K562 (cell line): ENCODE measurements around the gene PLAC8L1. TPM values are rescaled to one million over a fixed set of nuclear protein-coding genes. Genes with fewer than 3 reads are reported as not detected.
A peak's percentile ranks its signal among the peaks of the same experiment; 100 is the strongest.

ENCODE experiments used
- ATAC-seq: fragments of 200-7000 bp; cut with Tn5 transposase; 3 replicates; pipeline ENCODE4 v1.9.1; 2020; ENCODE audit warnings: moderate library complexity
- BruUV-seq: library from RNA; stranded (reverse); fragments of 400-500 nt; replicated peaks from 2 replicates; lab custom pipeline; 2021; lab: Mats Ljungman, UMichigan
- CTCF ChIA-PET: fragments of 300-600 bp; formaldehyde crosslinking; extraction: SDS; loops from one replicate; lab custom pipeline; 2021; ENCODE audit warnings: low intra/inter-chr PET ratio; lab: Yijun Ruan, JAX
- POLR2A ChIA-PET: fragments of 300-600, 350-650 bp; sonication (Branson Sonifier 250); formaldehyde crosslinking; extraction: SDS; loops from one replicate; lab custom pipeline; 2021; ENCODE audit warnings: antibody characterized with exemption, inconsistent platforms; lab: Yijun Ruan, JAX
- DNase-seq, 4 experiments: peaks; one replicate each; pipeline versions ENCODE4 v3.0.0 to v3.0.0-alpha.2; 2011 to 2018; ENCODE audit warnings: low spot score in 3 of 4, mixed read lengths in 3 of 4; ENCODE audit errors: extremely low read depth in 1 of 4
- FAIRE-seq: peaks from 2 replicates; lab custom pipeline; 2011; peaks lifted over from hg19 to GRCh38; lab: Jason Lieb, UNC
- H2AFZ ChIP-seq: 2 replicates; pipeline ENCODE4 v1.6.0; 2011; ENCODE audit warnings: low read depth, low read length, control low read depth, inconsistent platforms
- H3K27ac ChIP-seq: fragments of 200-600 bp; 3 replicates; pipeline ENCODE4 v1.8.0; 2011; ENCODE audit warnings: low read depth, mild to moderate bottlenecking, control low read depth, inconsistent platforms, low read length, moderate library complexity, mixed read lengths; ENCODE audit errors: extremely low read depth
- H3K27me3 ChIP-seq, 2 experiments: fragments of 300-600 bp in 1 of 2; 2 replicates in 1 of 2; 3 replicates in 1 of 2; pipeline versions ENCODE4 v1.6.0 to v1.8.0; 2011; ENCODE audit warnings: inconsistent platforms in 2 of 2, low read length in 2 of 2, mild to moderate bottlenecking in 1 of 2, mixed read lengths in 1 of 2, moderate library complexity in 1 of 2; ENCODE audit not compliant: control insufficient read depth in 2 of 2, insufficient read depth in 2 of 2
- H3K36me3 ChIP-seq: fragments of 300-600 bp; 3 replicates; pipeline ENCODE4 v1.8.0; 2011; ENCODE audit warnings: mild to moderate bottlenecking, low read length, inconsistent platforms; ENCODE audit not compliant: control insufficient read depth, insufficient read depth
- H3K4me1 ChIP-seq, 2 experiments: fragments of 200-600 bp in 1 of 2; replicated peaks in 1 of 2; 2 replicates in 1 of 2; 3 replicates in 1 of 2; pipeline versions ENCODE4 v1.5.1 to v1.8.0; 2011; ENCODE audit warnings: inconsistent platforms in 2 of 2, low read length in 2 of 2, mild to moderate bottlenecking in 1 of 2, mixed read lengths in 1 of 2, moderate library complexity in 1 of 2; ENCODE audit not compliant: control insufficient read depth in 2 of 2, insufficient read depth in 2 of 2
- H3K4me2 ChIP-seq: 2 replicates; pipeline ENCODE4 v1.6.1; 2011; ENCODE audit warnings: low read length, control low read depth, inconsistent platforms, mixed read lengths; ENCODE audit not compliant: insufficient read depth
- H3K4me3 ChIP-seq: fragments of 200-600 bp; sonication (generic), shearing (Covaris generic); 2 replicates; pipeline ENCODE4 v1.5.1; 2016; ENCODE audit warnings: control low read depth, inconsistent platforms
- H3K79me2 ChIP-seq: fragments of 200-600 bp; 3 replicates; pipeline ENCODE4 v1.8.0; 2011; ENCODE audit warnings: low read length, inconsistent platforms; ENCODE audit not compliant: control insufficient read depth, insufficient read depth
- H3K9ac ChIP-seq, 2 experiments: 2 replicates each; pipeline versions ENCODE4 v1.6.0 to v1.6.1; 2011; ENCODE audit warnings: low read depth in 2 of 2, low read length in 2 of 2, control low read depth in 1 of 2, inconsistent platforms in 1 of 2, mild to moderate bottlenecking in 1 of 2, mixed read lengths in 1 of 2; ENCODE audit not compliant: insufficient read depth in 1 of 2
- H3K9me1 ChIP-seq: one replicate; pipeline ENCODE4 v1.6.0; 2011; ENCODE audit warnings: inconsistent platforms, mild to moderate bottlenecking, low read length, moderate library complexity; ENCODE audit not compliant: control insufficient read depth, insufficient read depth
- H3K9me3 ChIP-seq: replicated peaks from 2 replicates; pipeline ENCODE4 v1.5.1; 2011; ENCODE audit warnings: low read depth, low read length, inconsistent platforms; ENCODE audit not compliant: control insufficient read depth, insufficient read depth
- H4K20me1 ChIP-seq: replicated peaks from 2 replicates; pipeline ENCODE4 v1.6.1; 2011; ENCODE audit warnings: low read length, inconsistent platforms, mixed read lengths; ENCODE audit not compliant: control insufficient read depth, insufficient read depth
- ARID1B ChIP-seq: fragments of 450-650 bp; IDR thresholded peaks from 2 replicates; pipeline ENCODE4 v1.6.1; 2016; ENCODE audit warnings: antibody characterized with exemption, mild to moderate bottlenecking, inconsistent platforms
- ARID3A ChIP-seq: IDR thresholded peaks from 2 replicates; pipeline ENCODE4 v1.6.1; 2012; ENCODE audit warnings: low read depth, low read length, improper control_type of control experiment, borderline replicate concordance
- ATF2 ChIP-seq: sonication (generic); formaldehyde crosslinking; IDR thresholded peaks from 2 replicates; pipeline ENCODE4 v1.8.1; 2022; ENCODE audit warnings: missing genetic modification reagents
- C11orf30 ChIP-seq: fragments of 450-650 bp; IDR thresholded peaks from 2 replicates; pipeline ENCODE4 v1.6.1; 2016; ENCODE audit warnings: low read depth, mild to moderate bottlenecking
- CTBP1 ChIP-seq: fragments of 450-650 bp; IDR thresholded peaks from 2 replicates; pipeline ENCODE4 v1.6.1; 2016; ENCODE audit warnings: borderline replicate concordance
- GTF2F1 ChIP-seq: IDR thresholded peaks from 2 replicates; pipeline ENCODE4 v1.6.1; 2011; ENCODE audit warnings: low read depth, low read length, improper control_type of control experiment
- GTF3C2 ChIP-seq: IDR thresholded peaks from 3 replicates; pipeline ENCODE4 v1.6.1; 2011; ENCODE audit warnings: borderline replicate concordance, mild to moderate bottlenecking, moderate library complexity; ENCODE audit not compliant: insufficient read length; ENCODE audit errors: extremely low read depth
- JUNB ChIP-seq: fragments of 450-650 bp; formaldehyde crosslinking; conservative IDR thresholded peaks from 2 replicates; pipeline ENCODE4 v1.4.0; 2020; ENCODE audit warnings: mild to moderate bottlenecking
- KHSRP ChIP-seq: fragments of 450-650 bp; IDR thresholded peaks from 2 replicates; pipeline ENCODE4 v1.6.1; 2017
- NFIX ChIP-seq: fragments of 250-450 bp; sonication (Bioruptor Pico); IDR thresholded peaks from 2 replicates; pipeline ENCODE4 v1.4.0; 2020; ENCODE audit warnings: low read depth, mild to moderate bottlenecking, moderate library complexity
- RAD21 ChIP-seq, 2 experiments: fragments of 250-450 bp in 1 of 2; fragments of 450-650 bp in 1 of 2; sonication (Bioruptor Pico) in 1 of 2; formaldehyde crosslinking in 1 of 2; IDR thresholded peaks in 1 of 2; conservative IDR thresholded peaks in 1 of 2; 2 replicates each; pipeline versions ENCODE4 v1.4.0 to v1.8.0; 2020 to 2022; ENCODE audit warnings: mild to moderate bottlenecking in 2 of 2, moderate library complexity in 1 of 2
- SMAD1 ChIP-seq: fragments of 150-350 bp; IDR thresholded peaks from 2 replicates; pipeline ENCODE4 v1.6.1; 2014; ENCODE audit warnings: low read length, low read depth; ENCODE audit not compliant: partially characterized antibody
- SPI1 ChIP-seq: IDR thresholded peaks from 2 replicates; pipeline ENCODE4 v1.6.1; 2011; ENCODE audit warnings: low read depth, low read length, control low read depth, borderline replicate concordance
- ZFP36 ChIP-seq: fragments of 150-350 bp; IDR thresholded peaks from 2 replicates; pipeline ENCODE4 v1.6.1; 2018; ENCODE audit warnings: low read length, low read depth; ENCODE audit not compliant: partially characterized antibody
- ZNF197 ChIP-seq: fragments of 200-800 bp; sonication (Bioruptor generic); IDR thresholded peaks from 2 replicates; pipeline ENCODE4 v1.6.1; 2016; ENCODE audit warnings: low read depth, missing genetic modification characterization, missing compliant biosample characterization
- ZNF263 ChIP-seq: sonication (generic); formaldehyde crosslinking; IDR thresholded peaks from 2 replicates; pipeline ENCODE4 v1.8.0; 2022; ENCODE audit warnings: mild to moderate bottlenecking, missing genetic modification reagents, borderline replicate concordance
- in situ Hi-C: fragments of 300-500 bp; cut with MboI; formaldehyde crosslinking; loops from 4 replicates; pipeline ENCODE4 v1.15.0; 2018; ENCODE audit warnings: inconsistent platforms, mixed read lengths
- intact Hi-C: fragments of 100-400 bp; cut with micrococcal nuclease; formaldehyde crosslinking; loops from 2 replicates; pipeline ENCODE4 v1.14.2; 2022
- polyA plus RNA-seq, 8 experiments: library from polyadenylated mRNA; depleted of rRNA in 4 of 8; stranded (reverse) in 5 of 8; unstranded in 3 of 8; fragments of >200 nt; fragmentation: Nextera tagmentation in 2 of 8; fragmentation: Illumina TruSeq in 1 of 8; extraction: Ambion mirVana in 2 of 8; extraction: Trizol in 1 of 8; gene quantifications; 2 replicates each; pipeline versions ENCODE4 v1.2.1 to v1.2.3, GENCODE V29; 2011 to 2014; ENCODE audit warnings: inconsistent platforms in 1 of 8, missing spikeins in 1 of 8
- total RNA-seq, 7 experiments: library from RNA; depleted of rRNA in 6 of 7; stranded (reverse); fragments of >200 nt in 6 of 7; fragmentation: Illumina TruSeq in 2 of 7; extraction: Trizol in 2 of 7; gene quantifications; 2 replicates each; pipeline versions ENCODE4 v1.2.1 to v1.2.3, GENCODE V29; 2011 to 2021; ENCODE audit warnings: low replicate concordance in 1 of 7

PLAC8L1 gene
- total and polyA plus RNA-seq, 9 of the 15 experiments (the other 6 are each of a cell fraction or from before 2014, with no cell fraction given), result 0.10 to 0.43 (median 0.26) TPM; not detected in 3

- TF ChIP-seq GTF2F1 (no peak), KHSRP (no peak), ZFP36 (no peak), ARID1B (no peak), NFIX (CRISPR knock-in tag) (no peak), SPI1 (no peak)
Observed at GRCh38 chr5:146130440-146131045, 25.2 kb upstream of the PLAC8L1 start (continued).

GRCh38 chr5:146126068-146126467 is 20.7 kb upstream of the PLAC8L1 start:
- Histone ChIP-seq H3K4me1 (no peaks in the 10 kb centered on the region), H3K79me2 (no peaks in the 10 kb centered on the region), H4K20me1 (0 out of 2 replicates have a peak, but pooled peaks cover under 1% of the 10 kb centered on the region), H3K4me3 (no peak overlapping the region), H3K36me3 (peaks cover 99% of the 10 kb centered on the region), H3K9me3 (no peaks in the 10 kb centered on the region), H3K4me2 (no peak overlapping the region), H3K27me3 (no peaks in the 10 kb centered on the region), H3K27ac (no peak overlapping the region), H2AFZ (no peak overlapping the region), H3K9ac (no peak overlapping the region), H3K9me1 (no peaks in the 10 kb centered on the region)
- no peak for FAIRE-seq
- ChIA-PET CTCF (no interaction called here), POLR2A (interaction anchor here (1.5 kb wide), 1 partner anchor 10 kb away, joined by 3 read pairs; no protein-coding TSS in a partner anchor)
- no peak for DNase-seq
- no peak for ATAC-seq
- no TSS peak for BruUV-seq
- intact Hi-C loops, result loop anchor here (5.0 kb wide), 1 partner anchor 41 kb away; no protein-coding TSS in a partner anchor
- in situ Hi-C loops, result no loop called here
- TF ChIP-seq JUNB (no peak), GTF3C2 (no peak), SMAD1 (no peak), CTBP1 (no peak), RAD21 (CRISPR knock-in tag; conservative IDR thresholded peaks at IDR 0.05 in 1 of 2, IDR thresholded peaks at IDR 0.05 in 1 of 2) (no peak), ZNF197 (no peak), ZNF263 (no peak), C11orf30 (peak; percentile 76), ATF2 (CRISPR knock-in tag) (no peak), ARID3A (no peak)
